K562 (cell line): ENCODE measurements around the gene SPON1. TPM values are rescaled to one million over a fixed set of nuclear protein-coding genes. Genes with fewer than 3 reads are reported as not detected.

Experiments used
- ATAC-seq: fragments of 200-7000 bp; cut with Tn5 transposase; 3 replicates; pipeline ENCODE4 v1.9.1; 2020; ENCODE audit warnings: moderate library complexity
- BruUV-seq: library from RNA; stranded (reverse); fragments of 400-500 nt; replicated peaks from 2 replicates; lab custom pipeline; 2021; lab: Mats Ljungman, UMichigan
- CTCF ChIA-PET: fragments of 300-600 bp; formaldehyde crosslinking; extraction: SDS; loops from one replicate; lab custom pipeline; 2021; ENCODE audit warnings: low intra/inter-chr PET ratio; lab: Yijun Ruan, JAX
- POLR2A ChIA-PET: fragments of 300-600, 350-650 bp; sonication (Branson Sonifier 250); formaldehyde crosslinking; extraction: SDS; loops from one replicate; lab custom pipeline; 2021; ENCODE audit warnings: antibody characterized with exemption, inconsistent platforms; lab: Yijun Ruan, JAX
- DNase-seq, 4 experiments: peaks; one replicate each; pipeline versions ENCODE4 v3.0.0 to v3.0.0-alpha.2; 2011 to 2018; ENCODE audit warnings: low spot score in 3 of 4, mixed read lengths in 3 of 4; ENCODE audit errors: extremely low read depth in 1 of 4
- FAIRE-seq: peaks from 2 replicates; lab custom pipeline; 2011; peaks lifted over from hg19 to GRCh38; lab: Jason Lieb, UNC
- H2AFZ ChIP-seq: 2 replicates; pipeline ENCODE4 v1.6.0; 2011; ENCODE audit warnings: low read depth, low read length, control low read depth, inconsistent platforms
- H3K27ac ChIP-seq: fragments of 200-600 bp; 3 replicates; pipeline ENCODE4 v1.8.0; 2011; ENCODE audit warnings: low read depth, mild to moderate bottlenecking, control low read depth, inconsistent platforms, low read length, moderate library complexity, mixed read lengths; ENCODE audit errors: extremely low read depth
- H3K27me3 ChIP-seq, 2 experiments: fragments of 300-600 bp in 1 of 2; 2 replicates in 1 of 2; 3 replicates in 1 of 2; pipeline versions ENCODE4 v1.6.0 to v1.8.0; 2011; ENCODE audit warnings: inconsistent platforms in 2 of 2, low read length in 2 of 2, mild to moderate bottlenecking in 1 of 2, mixed read lengths in 1 of 2, moderate library complexity in 1 of 2; ENCODE audit not compliant: control insufficient read depth in 2 of 2, insufficient read depth in 2 of 2
- H3K36me3 ChIP-seq: fragments of 300-600 bp; 3 replicates; pipeline ENCODE4 v1.8.0; 2011; ENCODE audit warnings: mild to moderate bottlenecking, low read length, inconsistent platforms; ENCODE audit not compliant: control insufficient read depth, insufficient read depth
- H3K4me1 ChIP-seq, 2 experiments: fragments of 200-600 bp in 1 of 2; replicated peaks in 1 of 2; 2 replicates in 1 of 2; 3 replicates in 1 of 2; pipeline versions ENCODE4 v1.5.1 to v1.8.0; 2011; ENCODE audit warnings: inconsistent platforms in 2 of 2, low read length in 2 of 2, mild to moderate bottlenecking in 1 of 2, mixed read lengths in 1 of 2, moderate library complexity in 1 of 2; ENCODE audit not compliant: control insufficient read depth in 2 of 2, insufficient read depth in 2 of 2
- H3K4me2 ChIP-seq: 2 replicates; pipeline ENCODE4 v1.6.1; 2011; ENCODE audit warnings: low read length, control low read depth, inconsistent platforms, mixed read lengths; ENCODE audit not compliant: insufficient read depth
- H3K4me3 ChIP-seq: fragments of 200-600 bp; sonication (generic), shearing (Covaris generic); 2 replicates; pipeline ENCODE4 v1.5.1; 2016; ENCODE audit warnings: control low read depth, inconsistent platforms
- H3K79me2 ChIP-seq: fragments of 200-600 bp; 3 replicates; pipeline ENCODE4 v1.8.0; 2011; ENCODE audit warnings: low read length, inconsistent platforms; ENCODE audit not compliant: control insufficient read depth, insufficient read depth
- H3K9ac ChIP-seq, 2 experiments: 2 replicates each; pipeline versions ENCODE4 v1.6.0 to v1.6.1; 2011; ENCODE audit warnings: low read depth in 2 of 2, low read length in 2 of 2, control low read depth in 1 of 2, inconsistent platforms in 1 of 2, mild to moderate bottlenecking in 1 of 2, mixed read lengths in 1 of 2; ENCODE audit not compliant: insufficient read depth in 1 of 2
- H3K9me1 ChIP-seq: one replicate; pipeline ENCODE4 v1.6.0; 2011; ENCODE audit warnings: inconsistent platforms, mild to moderate bottlenecking, low read length, moderate library complexity; ENCODE audit not compliant: control insufficient read depth, insufficient read depth
- H3K9me3 ChIP-seq: replicated peaks from 2 replicates; pipeline ENCODE4 v1.5.1; 2011; ENCODE audit warnings: low read depth, low read length, inconsistent platforms; ENCODE audit not compliant: control insufficient read depth, insufficient read depth
- H4K20me1 ChIP-seq: replicated peaks from 2 replicates; pipeline ENCODE4 v1.6.1; 2011; ENCODE audit warnings: low read length, inconsistent platforms, mixed read lengths; ENCODE audit not compliant: control insufficient read depth, insufficient read depth
- AFF4 ChIP-seq: sonication (generic); formaldehyde crosslinking; IDR thresholded peaks from 2 replicates; pipeline ENCODE4 v1.8.0; 2023; ENCODE audit warnings: mild to moderate bottlenecking, missing genetic modification reagents
- ARNT ChIP-seq, 2 experiments: fragments of 450-650 bp; IDR thresholded peaks; 2 replicates each; pipeline ENCODE4 v1.6.1; 2016; ENCODE audit warnings: mild to moderate bottlenecking in 1 of 2
- HOMEZ ChIP-seq: fragments of 250-450 bp; sonication (Bioruptor Pico); IDR thresholded peaks from 2 replicates; pipeline ENCODE4 v1.4.0; 2020; ENCODE audit warnings: mild to moderate bottlenecking, moderate library complexity
- NRF1 ChIP-seq, 2 experiments: fragments of 450-650 bp; IDR thresholded peaks in 1 of 2; conservative IDR thresholded peaks in 1 of 2; 2 replicates each; pipeline ENCODE4 v1.6.1; 2014; ENCODE audit warnings: mild to moderate bottlenecking in 2 of 2
- TBL1XR1 ChIP-seq, 2 experiments: IDR thresholded peaks; 2 replicates each; pipeline ENCODE4 v1.6.1; 2012; ENCODE audit warnings: improper control_type of control experiment in 2 of 2, low read length in 2 of 2, mild to moderate bottlenecking in 1 of 2
- ZBTB11 ChIP-seq, 3 experiments: fragments of 200-800 bp in 1 of 3; fragments of 250-450 bp in 1 of 3; fragments of 450-650 bp in 1 of 3; sonication (Bioruptor Pico) in 1 of 3; sonication (Bioruptor generic) in 1 of 3; formaldehyde crosslinking in 1 of 3; IDR thresholded peaks; 2 replicates each; pipeline versions ENCODE4 v1.6.1 to v1.8.0; 2016 to 2022; ENCODE audit warnings: mild to moderate bottlenecking in 2 of 3, missing genetic modification characterization in 2 of 3, missing compliant biosample characterization in 1 of 3, moderate library complexity in 1 of 3
- ZBTB26 ChIP-seq: fragments of 450-650 bp; formaldehyde crosslinking; IDR thresholded peaks from 2 replicates; pipeline ENCODE4 v1.4.0; 2022; ENCODE audit warnings: missing genetic modification characterization
- ZBTB49 ChIP-seq: sonication (generic); formaldehyde crosslinking; IDR thresholded peaks from 2 replicates; pipeline ENCODE4 v1.8.0; 2022; ENCODE audit warnings: missing genetic modification reagents, mild to moderate bottlenecking, borderline replicate concordance
- ZNF696 ChIP-seq: fragments of 250-450 bp; sonication (Bioruptor Pico); conservative IDR thresholded peaks from 2 replicates; pipeline ENCODE4 v1.4.0; 2020; ENCODE audit warnings: mild to moderate bottlenecking, moderate library complexity
- WGBS: fragments of 100-300 bp; shearing (Covaris generic); methylation state at CpG from one replicate; pipeline ENCODE4 v1.1.6; 2016; ENCODE audit warnings: low coverage, mixed read lengths; ENCODE audit not compliant: insufficient coverage; ENCODE audit errors: missing lambda C conversion rate; 5-methylcytosine and 5-hydroxymethylcytosine counted together
- in situ Hi-C: fragments of 300-500 bp; cut with MboI; formaldehyde crosslinking; loops from 4 replicates; pipeline ENCODE4 v1.15.0; 2018; ENCODE audit warnings: inconsistent platforms, mixed read lengths
- intact Hi-C: fragments of 100-400 bp; cut with micrococcal nuclease; formaldehyde crosslinking; loops from 2 replicates; pipeline ENCODE4 v1.14.2; 2022
- polyA plus RNA-seq, 8 experiments: library from polyadenylated mRNA; depleted of rRNA in 4 of 8; stranded (reverse) in 5 of 8; unstranded in 3 of 8; fragments of >200 nt; fragmentation: Nextera tagmentation in 2 of 8; fragmentation: Illumina TruSeq in 1 of 8; extraction: Ambion mirVana in 2 of 8; extraction: Trizol in 1 of 8; gene quantifications; 2 replicates each; pipeline versions ENCODE4 v1.2.1 to v1.2.3, GENCODE V29; 2011 to 2014; ENCODE audit warnings: inconsistent platforms in 1 of 8, missing spikeins in 1 of 8
- total RNA-seq, 7 experiments: library from RNA; depleted of rRNA in 6 of 7; stranded (reverse); fragments of >200 nt in 6 of 7; fragmentation: Illumina TruSeq in 2 of 7; extraction: Trizol in 2 of 7; gene quantifications; 2 replicates each; pipeline versions ENCODE4 v1.2.1 to v1.2.3, GENCODE V29; 2011 to 2021; ENCODE audit warnings: low replicate concordance in 1 of 7

Gene SPON1
- total and polyA plus RNA-seq, 9 of the 15 experiments (the other 6 are each of a cell fraction or from before 2014, with no cell fraction given): 0.04 to 0.06 TPM; not detected in 7

- Histone ChIP-seq H3K27me3 (no peaks in the 10 kb centered on the region), H3K4me3 (no peak overlapping the region), H3K4me2 (no peak overlapping the region), H2AFZ (no peak overlapping the region), H3K9me3 (no peaks in the 10 kb centered on the region), H3K9me1 (no peaks in the 10 kb centered on the region), H3K4me1 (no peaks in the 10 kb centered on the region), H3K9ac (no peak overlapping the region), H3K36me3 (no peaks in the 10 kb centered on the region), H4K20me1 (no peaks in the 10 kb centered on the region), H3K27ac (no peak overlapping the region), H3K79me2 (no peaks in the 10 kb centered on the region)
- ATAC-seq (no peak), DNase-seq (no peak), FAIRE-seq (no peak)
- CTCF ChIA-PET: no interaction called here
- intact Hi-C loops: no loop called here
- POLR2A ChIA-PET: no interaction called here
- 1% methylated on average over 8 of the region's 8 CpGs for WGBS
- in situ Hi-C loops: no loop called here
- no TSS peak for BruUV-seq
- no peak for TF ChIP-seq ZBTB11 (CRISPR knock-in tag; IDR thresholded peaks at IDR 0.05)
- no peak for TF ChIP-seq ZBTB49 (CRISPR knock-in tag)
- TF ChIP-seq AFF4 (CRISPR knock-in tag): no peak
- no peak for TF ChIP-seq ZNF696
- no peak for TF ChIP-seq ARNT (IDR thresholded peaks at IDR 0.05)
- no peak for TF ChIP-seq HOMEZ
- TF ChIP-seq ZBTB26 (CRISPR knock-in tag): no peak
- no peak for TF ChIP-seq TBL1XR1 (IDR thresholded peaks at IDR 0.05; ENCODE audit: low read length in 2 of 2)
- TF ChIP-seq NRF1 (conservative IDR thresholded peaks at IDR 0.05 in 1 of 2, IDR thresholded peaks at IDR 0.05 in 1 of 2): no peak
Observed at GRCh38 chr11:14065141-14065540, 102.6 kb downstream of the SPON1 start.
